ENCODE results near the gene RNF217. TPM values are rescaled to one million over a fixed set of nuclear protein-coding genes. Genes with fewer than 3 reads are reported as not detected.

Gene RNF217
- total RNA-seq, 1 experiment from 2014 or later: 37.7 TPM

DNA sequence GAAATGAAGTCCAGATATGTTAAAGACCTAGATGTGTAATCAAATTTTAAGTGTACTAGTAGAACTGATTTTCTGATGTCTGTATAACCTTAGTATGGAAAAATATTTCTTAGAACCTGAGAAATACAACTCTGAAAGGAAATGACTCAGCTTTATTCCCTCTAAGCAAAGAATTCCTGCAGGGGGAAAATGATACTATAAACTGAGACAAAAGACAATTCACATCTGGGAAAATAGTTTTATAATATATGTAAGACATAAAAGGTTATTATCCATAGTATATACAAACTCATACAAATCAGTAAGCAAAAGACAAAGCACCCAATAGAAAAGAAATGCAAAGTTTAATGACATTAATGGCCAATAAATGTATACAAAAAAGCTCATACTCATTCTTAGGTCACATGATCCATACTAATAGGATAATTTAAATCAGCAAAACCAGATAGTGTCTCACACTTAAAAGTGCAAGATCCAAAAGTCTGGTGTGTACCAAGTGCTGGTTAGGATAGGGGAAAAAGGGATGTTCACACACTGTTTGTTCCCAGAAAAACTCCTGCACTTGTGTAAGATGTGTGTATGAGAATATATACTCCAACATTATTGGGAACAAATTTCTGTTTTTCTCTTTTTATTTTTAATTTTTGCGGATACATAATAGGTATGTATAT is 22.6 kb downstream of the RNF217 start:
- no peak overlapping the region for H3K4me3 ChIP-seq (ENCODE audit: low read depth in 2 of 2, low read length in 2 of 2)
- POLR2A ChIA-PET: interaction anchor here (0.6 kb wide), 1 partner anchor 25 kb away, joined by 4 read pairs; no protein-coding TSS in a partner anchor
- CTCF ChIA-PET: no interaction called here

GRCh38 chr6:124986164-124986563 is 23.9 kb downstream of the RNF217 start:
- POLR2A ChIA-PET: no interaction called here
- TF ChIP-seq TCF7L2 (IDR thresholded peaks at IDR 0.05; ENCODE audit: low read depth, low read length) (no peak), REST (IDR thresholded peaks at IDR 0.05; ENCODE audit: insufficient read depth in 1 of 2, low read depth in 2 of 2, low read length in 1 of 2) (no peak), SIN3A (IDR thresholded peaks at IDR 0.05; ENCODE audit: borderline replicate concordance, insufficient read depth, low read depth, low read length) (no peak), POLR2AphosphoS5 (IDR thresholded peaks at IDR 0.05; ENCODE audit: low read depth, low read length) (no peak)
- TF ChIP-seq, protein P1, sequence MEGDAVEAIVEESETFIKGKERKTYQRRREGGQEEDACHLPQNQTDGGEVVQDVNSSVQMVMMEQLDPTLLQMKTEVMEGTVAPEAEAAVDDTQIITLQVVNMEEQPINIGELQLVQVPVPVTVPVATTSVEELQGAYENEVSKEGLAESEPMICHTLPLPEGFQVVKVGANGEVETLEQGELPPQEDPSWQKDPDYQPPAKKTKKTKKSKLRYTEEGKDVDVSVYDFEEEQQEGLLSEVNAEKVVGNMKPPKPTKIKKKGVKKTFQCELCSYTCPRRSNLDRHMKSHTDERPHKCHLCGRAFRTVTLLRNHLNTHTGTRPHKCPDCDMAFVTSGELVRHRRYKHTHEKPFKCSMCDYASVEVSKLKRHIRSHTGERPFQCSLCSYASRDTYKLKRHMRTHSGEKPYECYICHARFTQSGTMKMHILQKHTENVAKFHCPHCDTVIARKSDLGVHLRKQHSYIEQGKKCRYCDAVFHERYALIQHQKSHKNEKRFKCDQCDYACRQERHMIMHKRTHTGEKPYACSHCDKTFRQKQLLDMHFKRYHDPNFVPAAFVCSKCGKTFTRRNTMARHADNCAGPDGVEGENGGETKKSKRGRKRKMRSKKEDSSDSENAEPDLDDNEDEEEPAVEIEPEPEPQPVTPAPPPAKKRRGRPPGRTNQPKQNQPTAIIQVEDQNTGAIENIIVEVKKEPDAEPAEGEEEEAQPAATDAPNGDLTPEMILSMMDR (IDR thresholded peaks at IDR 0.05): no peak
- H3K4me1 ChIP-seq (ENCODE audit: control insufficient read depth, insufficient read depth, low read length): peaks cover 9% of the 10 kb centered on the region; the same call in 1 of the 2 replicates

More for the DNA sequence above, 22.6 kb downstream of the RNF217 start:
- Histone ChIP-seq H3K27me3 (ENCODE audit: control insufficient read depth, insufficient read depth, low read length) (no peaks in the 10 kb centered on the region), H3K27ac (ENCODE audit: low read length) (no peak overlapping the region), H3K36me3 (ENCODE audit: control insufficient read depth, insufficient read depth, low read length) (no peaks in the 10 kb centered on the region), H3K9me3 (ENCODE audit: control insufficient read depth, insufficient read depth, low read depth, low read length) (no peaks in the 10 kb centered on the region), H3K4me1 (ENCODE audit: control insufficient read depth, insufficient read depth, low read length) (peaks cover 9% of the 10 kb centered on the region; the same call in 1 of the 2 replicates)
- no peak for TF ChIP-seq TCF7L2 (IDR thresholded peaks at IDR 0.05; ENCODE audit: low read depth, low read length)
- TF ChIP-seq, protein P1 (IDR thresholded peaks at IDR 0.05): no peak
- TF ChIP-seq SIN3A (IDR thresholded peaks at IDR 0.05; ENCODE audit: borderline replicate concordance, insufficient read depth, low read depth, low read length): no peak
- TF ChIP-seq REST (IDR thresholded peaks at IDR 0.05; ENCODE audit: insufficient read depth in 1 of 2, low read depth in 2 of 2, low read length in 1 of 2): no peak
- TF ChIP-seq POLR2AphosphoS5 (IDR thresholded peaks at IDR 0.05; ENCODE audit: low read depth, low read length): no peak
- in situ Hi-C loops (cut with HindIII; ENCODE audit: low pct_unique_long_range_greater_than_20kb, low sequenced_read_pairs) (no loop called here), intact Hi-C loops (cut with micrococcal nuclease; ENCODE audit: unreplicated experiment) (no loop called here)
- DNase-seq (ENCODE audit: low read depth, low spot score): no peak
- peak; percentile 65; the same call in 1 of the 2 replicates for ATAC-seq
- no TSS peak for BruUV-seq (replicated peaks)

More at GRCh38 chr6:124986164-124986563, 23.9 kb downstream of the RNF217 start:
- DNase-seq (ENCODE audit: low read depth, low spot score): no peak
- no TSS peak for BruUV-seq (replicated peaks)
- no peak overlapping the region for H3K4me3 ChIP-seq (ENCODE audit: low read depth in 2 of 2, low read length in 2 of 2)
- no peaks in the 10 kb centered on the region for H3K36me3 ChIP-seq (ENCODE audit: control insufficient read depth, insufficient read depth, low read length)
- H3K9me3 ChIP-seq (ENCODE audit: control insufficient read depth, insufficient read depth, low read depth, low read length): no peaks in the 10 kb centered on the region
- no peaks in the 10 kb centered on the region for H3K27me3 ChIP-seq (ENCODE audit: control insufficient read depth, insufficient read depth, low read length)
- in situ Hi-C loops (cut with HindIII; ENCODE audit: low pct_unique_long_range_greater_than_20kb, low sequenced_read_pairs): no loop called here
- CTCF ChIA-PET: no interaction called here
- ATAC-seq: no peak
- H3K27ac ChIP-seq (ENCODE audit: low read length): no peak overlapping the region
- intact Hi-C loops (cut with micrococcal nuclease; ENCODE audit: unreplicated experiment): no loop called here
